GM20000 (cell line): ENCODE measurements around the gene C1QTNF9.
"Not testable (repeated sequence)": the region's sequence is repeated elsewhere in the genome, so short reads cannot be mapped to it uniquely, and the experiment has no call there.

Source experiments
- DNase-seq: peaks from one replicate; pipeline ENCODE4 v3.0.0; 2012; ENCODE audit warnings: low spot score
- TF ChIP-seq, protein P1 (sequence below): IDR thresholded peaks from 2 replicates; pipeline ENCODE4 v1.5.1; 2012; ENCODE audit warnings: mild to moderate bottlenecking, control low read depth; ENCODE audit errors: extremely low read depth, missing control alignments

The C1QTNF9 gene

DNA sequence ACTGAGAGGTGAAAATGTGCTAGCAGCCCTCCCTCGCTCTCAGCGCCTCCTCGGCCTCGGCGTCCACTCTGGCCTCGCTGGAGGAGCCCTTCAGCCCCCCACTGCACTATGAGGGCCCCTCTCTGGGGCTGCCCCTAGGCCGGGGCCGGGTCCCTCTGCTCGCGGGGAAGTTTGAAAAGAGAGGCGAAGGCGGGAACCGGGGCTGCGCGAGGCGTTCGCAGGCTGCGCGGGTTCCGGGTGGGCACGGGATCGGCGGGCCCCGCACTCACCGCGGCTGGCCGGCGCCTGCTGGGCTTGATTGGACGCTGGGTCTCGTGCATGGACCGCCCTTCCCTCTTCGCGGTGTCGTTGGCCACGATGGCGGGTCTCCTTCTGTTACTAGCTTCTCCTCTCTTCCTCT lies 29.3 kb downstream of the C1QTNF9 start:
- DNase-seq, result no peak
- TF ChIP-seq, protein P1, sequence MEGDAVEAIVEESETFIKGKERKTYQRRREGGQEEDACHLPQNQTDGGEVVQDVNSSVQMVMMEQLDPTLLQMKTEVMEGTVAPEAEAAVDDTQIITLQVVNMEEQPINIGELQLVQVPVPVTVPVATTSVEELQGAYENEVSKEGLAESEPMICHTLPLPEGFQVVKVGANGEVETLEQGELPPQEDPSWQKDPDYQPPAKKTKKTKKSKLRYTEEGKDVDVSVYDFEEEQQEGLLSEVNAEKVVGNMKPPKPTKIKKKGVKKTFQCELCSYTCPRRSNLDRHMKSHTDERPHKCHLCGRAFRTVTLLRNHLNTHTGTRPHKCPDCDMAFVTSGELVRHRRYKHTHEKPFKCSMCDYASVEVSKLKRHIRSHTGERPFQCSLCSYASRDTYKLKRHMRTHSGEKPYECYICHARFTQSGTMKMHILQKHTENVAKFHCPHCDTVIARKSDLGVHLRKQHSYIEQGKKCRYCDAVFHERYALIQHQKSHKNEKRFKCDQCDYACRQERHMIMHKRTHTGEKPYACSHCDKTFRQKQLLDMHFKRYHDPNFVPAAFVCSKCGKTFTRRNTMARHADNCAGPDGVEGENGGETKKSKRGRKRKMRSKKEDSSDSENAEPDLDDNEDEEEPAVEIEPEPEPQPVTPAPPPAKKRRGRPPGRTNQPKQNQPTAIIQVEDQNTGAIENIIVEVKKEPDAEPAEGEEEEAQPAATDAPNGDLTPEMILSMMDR, result no peak

DNA sequence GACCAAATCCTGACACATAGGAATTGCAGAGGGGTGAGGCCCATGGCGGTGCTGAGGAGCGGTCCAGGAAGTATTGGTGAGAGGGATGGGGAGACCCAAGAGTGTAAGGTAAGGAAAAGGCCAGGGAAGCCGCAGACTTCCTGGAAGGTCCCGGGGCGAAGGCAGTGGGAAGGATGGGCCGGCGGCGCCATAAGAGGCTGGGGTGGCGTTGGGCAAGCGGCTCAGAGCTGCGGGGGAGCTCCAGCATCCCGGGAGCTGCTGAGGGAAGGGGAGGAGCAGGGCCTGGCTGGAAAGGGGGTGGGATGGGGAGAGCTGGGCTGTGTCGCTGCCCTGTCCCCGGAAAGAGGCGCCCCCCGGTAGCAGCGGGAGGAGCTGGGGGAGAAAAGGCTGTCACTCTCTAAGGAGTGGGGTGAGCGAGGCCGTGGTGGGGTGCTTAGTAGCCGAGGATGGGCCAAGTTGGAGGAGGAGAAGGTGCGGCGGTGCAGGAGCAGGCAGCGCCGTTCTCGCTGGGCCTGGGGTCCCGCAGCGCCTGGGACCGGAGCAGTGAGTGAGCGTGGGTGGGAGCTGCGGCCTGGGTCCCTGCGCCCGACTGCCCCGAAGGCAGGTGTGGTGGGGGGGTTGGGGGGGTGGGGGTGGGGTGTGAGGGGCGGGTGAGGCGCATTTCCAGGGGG lies 30.7 kb downstream of the C1QTNF9 start:
- no peak for DNase-seq
- TF ChIP-seq, protein P1, result no peak

DNA sequence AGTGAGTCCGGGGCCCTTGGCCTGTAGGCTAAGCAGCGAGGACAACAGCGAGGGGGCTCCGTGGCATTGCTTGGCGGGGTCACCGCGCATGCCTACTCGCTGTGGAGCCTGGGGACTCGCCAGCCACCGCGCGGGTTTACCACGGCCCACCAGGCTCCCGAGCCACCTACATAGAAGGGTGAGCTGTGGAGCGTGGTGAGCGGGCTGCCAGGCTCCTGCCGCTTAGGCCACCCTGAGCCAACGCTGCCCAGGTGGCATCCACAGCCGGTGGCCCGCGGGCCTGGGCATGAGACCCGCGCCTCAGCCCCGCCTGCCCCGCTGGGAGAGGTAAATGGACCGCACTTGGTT lies 31.2 kb downstream of the C1QTNF9 start:
- no peak for DNase-seq
- TF ChIP-seq, protein P1, result no peak

DNA sequence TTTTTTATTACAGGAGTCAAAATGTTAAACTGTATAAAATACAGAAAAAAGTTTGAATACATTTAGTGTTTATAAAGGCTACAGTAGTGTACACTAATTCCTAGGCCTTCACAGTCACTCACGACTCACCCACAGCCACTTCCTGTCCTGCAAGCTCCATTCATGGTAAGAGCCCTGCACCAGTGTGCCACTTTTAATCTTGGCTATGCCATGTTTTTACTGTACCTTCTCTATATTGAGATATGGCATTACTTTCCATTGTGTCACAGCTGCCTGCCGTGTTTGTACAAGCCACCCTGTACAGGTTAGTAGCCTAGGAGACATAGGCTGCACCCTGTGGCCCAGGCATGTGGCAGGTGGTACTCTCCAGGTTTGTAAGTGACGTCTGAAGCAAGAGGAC lies 32.1 kb downstream of the C1QTNF9 start:
- no peak for DNase-seq

DNA sequence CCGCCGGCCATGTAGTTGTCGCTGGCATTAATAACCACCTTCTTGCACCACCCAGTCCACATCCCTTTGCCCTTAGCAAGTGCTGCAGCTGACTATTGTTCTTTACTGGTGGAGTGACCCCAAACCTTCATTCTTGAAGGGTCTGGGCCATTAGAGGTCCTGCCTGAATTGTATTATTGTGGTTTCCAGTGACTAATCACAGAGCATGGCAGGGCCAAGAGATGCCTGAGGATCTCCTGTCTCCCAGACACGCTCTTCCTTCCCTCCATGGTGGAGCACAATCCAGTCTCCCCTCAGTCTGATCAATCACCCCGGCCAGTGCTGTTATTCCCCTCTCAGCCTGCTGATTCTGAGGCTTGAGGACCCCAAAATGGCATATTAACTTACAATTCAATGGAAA lies 39.0 kb downstream of the C1QTNF9 start:
- no peak for DNase-seq
- TF ChIP-seq, protein P1, result no peak

More for the DNA sequence above, 32.1 kb downstream of the C1QTNF9 start:
- TF ChIP-seq, protein P1, result no peak

DNA sequence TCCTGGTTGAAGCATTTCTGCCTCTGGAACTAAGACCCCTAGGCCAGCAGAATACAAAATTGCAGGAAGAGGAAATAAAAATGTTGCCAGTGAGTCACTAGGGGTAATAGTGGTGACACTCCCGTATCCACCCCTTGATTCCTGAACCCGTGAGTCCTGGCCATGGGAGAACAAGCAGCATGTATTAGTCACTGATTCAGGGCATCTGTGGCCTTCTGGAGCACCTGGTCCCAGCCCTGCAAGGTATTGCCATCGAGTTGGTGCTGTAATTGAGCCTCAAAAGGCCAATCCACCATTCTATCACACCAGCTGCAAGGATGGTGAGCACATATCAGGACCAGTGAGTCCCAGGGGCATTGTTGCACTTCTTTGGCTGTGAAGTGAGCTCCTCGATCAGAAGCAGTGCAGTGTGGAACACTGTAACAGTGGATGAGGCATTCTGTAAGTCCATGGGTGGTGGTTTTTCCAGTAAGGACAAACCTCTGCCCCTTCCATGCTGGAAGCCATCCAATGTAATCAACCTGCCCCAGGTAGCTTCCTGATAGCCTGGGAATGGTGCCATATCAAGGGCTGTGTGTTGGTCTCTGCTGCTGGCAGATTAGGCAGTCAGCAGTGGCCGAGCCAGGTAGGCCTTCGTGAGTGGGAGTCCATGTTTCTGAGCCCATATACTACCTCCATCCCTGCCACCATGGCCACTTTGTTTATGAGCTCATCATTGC lies 39.6 kb downstream of the C1QTNF9 start:
- no peak for DNase-seq
- TF ChIP-seq, protein P1, result no peak

DNA sequence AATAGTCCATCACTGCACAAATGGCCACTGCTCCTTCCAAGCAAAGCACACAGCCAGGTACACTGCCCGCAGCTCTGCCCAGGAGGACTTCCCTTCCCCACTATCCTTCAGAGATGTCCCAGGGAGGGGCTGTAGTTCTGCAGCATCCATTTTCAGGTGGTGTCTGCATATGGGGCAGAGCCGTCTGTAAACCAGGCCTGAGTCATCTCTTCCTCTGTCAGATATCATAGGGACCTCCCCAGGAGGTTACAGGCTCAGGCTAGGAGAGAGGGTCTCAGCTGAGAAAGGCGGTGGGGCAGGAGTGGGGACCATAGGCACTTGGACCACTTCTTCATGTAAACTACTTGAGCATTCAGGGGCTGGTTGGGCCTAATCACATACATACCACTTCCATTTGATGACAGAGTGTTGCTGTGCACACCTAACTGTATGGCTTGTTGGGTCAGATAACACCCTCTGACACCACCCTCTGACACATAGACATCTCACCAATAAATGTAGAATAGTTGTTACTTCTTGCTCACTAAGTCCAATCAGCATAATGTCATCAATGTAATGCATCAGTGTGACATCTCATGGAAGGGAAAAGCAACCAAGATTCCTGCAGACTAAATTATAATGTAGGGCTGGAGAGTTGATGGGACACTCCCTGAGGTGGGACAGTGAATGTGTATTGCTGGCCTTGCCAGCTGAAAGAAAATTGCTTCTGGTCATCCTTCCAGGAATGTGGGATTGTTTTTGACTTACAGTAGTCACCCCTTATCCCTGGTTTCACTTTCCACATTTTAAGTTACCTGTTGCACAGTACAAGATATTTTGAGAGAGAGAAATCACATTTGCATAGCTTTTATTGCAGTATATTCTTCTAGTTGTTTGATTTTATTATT lies 40.6 kb downstream of the C1QTNF9 start:
- not testable (repeated sequence) for DNase-seq
